Calu3 (cell line): Measurements from ENCODE around the gene ALX4. TPM values are rescaled to one million over a fixed set of nuclear protein-coding genes. Genes with fewer than 3 reads are reported as not detected.

Experiments used
- BruUV-seq: library from RNA; stranded (reverse); fragments of 400-500 nt; replicated peaks from 2 replicates; lab custom pipeline; 2021; lab: Mats Ljungman, UMichigan
- CTCF ChIA-PET: fragments of 300-600 bp; sonication (Branson Sonifier 250); formaldehyde crosslinking; loops from one replicate; lab custom pipeline; 2022; ENCODE audit warnings: antibody characterized with exemption; lab: Charles Lee
- DNase-seq: peaks from one replicate; pipeline ENCODE4 v3.0.0; 2022
- H3K27ac Mint-ChIP-seq: one replicate; pipeline ENCODE4 v1.8.0; 2022; ENCODE audit warnings: mixed read lengths; ENCODE audit not compliant: unreplicated experiment
- H3K27me3 Mint-ChIP-seq: one replicate; pipeline ENCODE4 v1.8.0; 2022; ENCODE audit warnings: mixed read lengths; ENCODE audit not compliant: unreplicated experiment
- H3K36me3 Mint-ChIP-seq: one replicate; pipeline ENCODE4 v1.8.0; 2022; ENCODE audit warnings: mild to moderate bottlenecking, moderate library complexity, mixed read lengths; ENCODE audit not compliant: insufficient read depth, unreplicated experiment
- H3K4me1 Mint-ChIP-seq: one replicate; pipeline ENCODE4 v1.8.0; 2022; ENCODE audit warnings: mild to moderate bottlenecking, low read depth, mixed read lengths; ENCODE audit not compliant: unreplicated experiment
- H3K4me3 Mint-ChIP-seq: one replicate; pipeline ENCODE4 v1.8.0; 2022; ENCODE audit warnings: mild to moderate bottlenecking, low read depth, moderate library complexity, mixed read lengths; ENCODE audit not compliant: unreplicated experiment
- H3K9me3 Mint-ChIP-seq: one replicate; pipeline ENCODE4 v1.8.0; 2022; ENCODE audit warnings: low read depth, mixed read lengths; ENCODE audit not compliant: unreplicated experiment
- CTCF ChIP-seq: fragments of 200-600 bp; IDR thresholded peaks from one replicate; pipeline ENCODE4 v1.8.0; 2022; ENCODE audit warnings: antibody characterized with exemption; ENCODE audit not compliant: unreplicated experiment
- intact Hi-C: fragments of 100-400 bp; cut with micrococcal nuclease; formaldehyde crosslinking; loops from one replicate; pipeline ENCODE4 v1.10.0; 2022; ENCODE audit not compliant: unreplicated experiment
- total RNA-seq: library from RNA; stranded (reverse); gene quantifications from 2 replicates; pipeline ENCODE4 v1.2.3, GENCODE V29; 2022

ALX4 gene
- total RNA-seq, 1 experiment from 2014 or later: not detected

GRCh38 chr11:44288133-44288526 lies 21.8 kb downstream of the ALX4 start:
- Mint-ChIP-seq H3K27me3 (peaks cover 54% of the 10 kb centered on the region), H3K27ac (no peak overlapping the region), H3K9me3 (no peaks in the 10 kb centered on the region), H3K4me1 (no peaks in the 10 kb centered on the region), H3K4me3 (no peak overlapping the region), H3K36me3 (no peaks in the 10 kb centered on the region)
- BruUV-seq: no TSS peak
- DNase-seq: no peak
- CTCF ChIA-PET: no interaction called here
- intact Hi-C loops: no loop called here
- no peak for TF ChIP-seq CTCF

- BruUV-seq: no TSS peak
- CTCF ChIA-PET: no interaction called here
- Mint-ChIP-seq H3K4me1 (no peaks in the 10 kb centered on the region), H3K27ac (no peak overlapping the region), H3K36me3 (no peaks in the 10 kb centered on the region), H3K4me3 (no peak overlapping the region), H3K9me3 (no peaks in the 10 kb centered on the region), H3K27me3 (peaks cover 57% of the 10 kb centered on the region)
- intact Hi-C loops: loop anchor here (1.0 kb wide), 1 partner anchor 251 kb away; no protein-coding TSS in a partner anchor
- DNase-seq: no peak
- TF ChIP-seq CTCF: no peak
Measured at GRCh38 chr11:44286911-44287310, 23.0 kb downstream of the ALX4 start.

- CTCF ChIA-PET: interaction anchor here (1.0 kb wide), 1 partner anchor 331 kb away, joined by 3 read pairs; no protein-coding TSS in a partner anchor
- intact Hi-C loops: loop anchor here (1.0 kb wide), 1 partner anchor 252 kb away; no protein-coding TSS in a partner anchor
- Mint-ChIP-seq H3K36me3 (no peaks in the 10 kb centered on the region), H3K27ac (no peak overlapping the region), H3K4me3 (no peak overlapping the region), H3K9me3 (no peaks in the 10 kb centered on the region), H3K4me1 (no peaks in the 10 kb centered on the region), H3K27me3 (peaks cover 63% of the 10 kb centered on the region)
- DNase-seq: peak; percentile 68
- TF ChIP-seq CTCF: peak; percentile 93
- BruUV-seq: no TSS peak
Measured at GRCh38 chr11:44286268-44286880, 23.6 kb downstream of the ALX4 start.

GRCh38 chr11:44285756-44286155 lies 24.2 kb downstream of the ALX4 start:
- BruUV-seq: no TSS peak
- Mint-ChIP-seq H3K27me3 (peaks cover 67% of the 10 kb centered on the region), H3K36me3 (no peaks in the 10 kb centered on the region), H3K4me1 (no peaks in the 10 kb centered on the region), H3K9me3 (no peaks in the 10 kb centered on the region), H3K27ac (no peak overlapping the region), H3K4me3 (no peak overlapping the region)
- intact Hi-C loops: loop anchor here (1.0 kb wide), 1 partner anchor 253 kb away; no protein-coding TSS in a partner anchor
- TF ChIP-seq CTCF: no peak
- CTCF ChIA-PET: interaction anchor here (0.7 to 1.0 kb wide), 4 partner anchors 259 to 346 kb away, joined by 3 to 5 read pairs (median 4); no protein-coding TSS in a partner anchor
- no peak for DNase-seq
